22Rv1 (cell line): Measurements from ENCODE around the gene ACTBL2.

Experiments
- H3K27ac ChIP-seq: fragments of 450-650 bp; 2 replicates; pipeline ENCODE4 v1.5.1; 2017
- CTCF ChIP-seq: fragments of 450-650 bp; IDR thresholded peaks from 2 replicates; pipeline ENCODE4 v1.5.1; 2017; ENCODE audit warnings: mild to moderate bottlenecking
- ZFX ChIP-seq: fragments of 450-650 bp; IDR thresholded peaks from 2 replicates; pipeline ENCODE4 v1.6.1; 2017; ENCODE audit warnings: antibody characterized with exemption, borderline replicate concordance

ACTBL2 gene

GRCh38 chr5:57446966-57447365 lies 35.6 kb downstream of the ACTBL2 start:
- TF ChIP-seq CTCF (no peak), ZFX (no peak)
- no peak overlapping the region for H3K27ac ChIP-seq

- TF ChIP-seq ZFX, result no peak
- no peak for TF ChIP-seq CTCF
- no peak overlapping the region for H3K27ac ChIP-seq
Measured at GRCh38 chr5:57445705-57446037, 36.9 kb downstream of the ACTBL2 start.

- no peak overlapping the region for H3K27ac ChIP-seq
- TF ChIP-seq CTCF (no peak), ZFX (no peak)
Measured at GRCh38 chr5:57445006-57445704, 37.5 kb downstream of the ACTBL2 start.

- H3K27ac ChIP-seq, result no peak overlapping the region
- TF ChIP-seq CTCF (no peak), ZFX (no peak)
Measured at GRCh38 chr5:57442080-57442839, 40.4 kb downstream of the ACTBL2 start.

GRCh38 chr5:57441557-57441956 lies 41.1 kb downstream of the ACTBL2 start:
- no peak overlapping the region for H3K27ac ChIP-seq
- TF ChIP-seq CTCF (no peak), ZFX (no peak)

GRCh38 chr5:57439601-57440000 lies 43.0 kb downstream of the ACTBL2 start:
- H3K27ac ChIP-seq, result no peak overlapping the region
- TF ChIP-seq CTCF (no peak), ZFX (no peak)
